Gastrocnemius medialis (tissue), 4 donors: Measurements from ENCODE around the gene SAP30. TPM values are rescaled to one million over a fixed set of nuclear protein-coding genes. Genes with fewer than 3 reads are reported as not detected.

Source experiments
- ATAC-seq, 2 donors: fragments of 150-250 bp; one replicate each; pipeline ENCODE4 v1.9.1; 2016
- DNase-seq, 2 donors: peaks; one replicate each; pipeline ENCODE4 v3.0.0-alpha.2; 2019
- H3K27ac ChIP-seq, 4 donors: fragments of 200-600 bp; sonication (generic); 1 replicate in 1 of 4; 2 replicates in 3 of 4; pipeline ENCODE4 v1.5.1; 2016 to 2018; ENCODE audit warnings: mild to moderate bottlenecking in 2 of 4, moderate library complexity in 1 of 4
- H3K27me3 ChIP-seq, 3 donors: fragments of 200-600 bp; sonication (generic) in 2 of 3; 1 replicate in 1 of 3; 2 replicates in 2 of 3; pipeline versions ENCODE4 v1.5.1 to v1.6.0; 2016 to 2019; ENCODE audit warnings: mild to moderate bottlenecking in 1 of 3, moderate library complexity in 1 of 3
- H3K36me3 ChIP-seq, 2 donors: fragments of 200-600 bp; sonication (generic) in 1 of 2; one replicate each; pipeline ENCODE4 v1.5.1; 2017 to 2018
- H3K4me1 ChIP-seq, 2 donors: fragments of 200-600 bp; sonication (generic) in 1 of 2; one replicate each; pipeline ENCODE4 v1.5.1; 2016 to 2017; ENCODE audit warnings: mild to moderate bottlenecking in 2 of 2
- H3K4me3 ChIP-seq, 4 donors: fragments of 200-600 bp; sonication (generic) in 3 of 4; 1 replicate in 1 of 4; 2 replicates in 3 of 4; pipeline ENCODE4 v1.5.1; 2016 to 2019; ENCODE audit warnings: mild to moderate bottlenecking in 2 of 4
- H3K9me3 ChIP-seq, 3 donors: fragments of 200-600 bp; sonication (generic) in 2 of 3; 1 replicate in 1 of 3; 2 replicates in 2 of 3; pipeline ENCODE4 v1.5.1; 2016 to 2019
- CTCF ChIP-seq, 5 experiments: fragments of 450-650 bp in 3 of 5; fragments of 200-600 bp in 2 of 5; sonication (generic) in 2 of 5; IDR thresholded peaks in 4 of 5; conservative IDR thresholded peaks in 1 of 5; 1 replicate in 4 of 5; 2 replicates in 1 of 5; pipeline ENCODE4 v1.5.1; 2016 to 2019; ENCODE audit warnings: antibody characterized with exemption in 5 of 5, mild to moderate bottlenecking in 3 of 5, moderate library complexity in 3 of 5
- POLR2A ChIP-seq, 2 donors: fragments of 450-650 bp; IDR thresholded peaks; one replicate each; pipeline ENCODE4 v1.6.1; 2017; ENCODE audit warnings: antibody characterized with exemption in 2 of 2, mild to moderate bottlenecking in 2 of 2, moderate library complexity in 2 of 2
- in situ Hi-C, 4 donors: fragments of 200-750 bp; cut with MboI; loops; one replicate each; pipeline versions ENCODE4 v1.15.0 to v1.8.0; 2017; ENCODE audit warnings: low sequenced_read_pairs in 4 of 4
- intact Hi-C: fragments of 100-400 bp; cut with DNase I; formaldehyde crosslinking; loops from one replicate; pipeline ENCODE4 v1.15.1; 2023; ENCODE audit warnings: low total_unique reads
- total RNA-seq, 4 donors: library from RNA; depleted of rRNA; stranded (reverse); fragments of >200 nt; gene quantifications; one replicate each; pipeline versions ENCODE4 v1.1.0 to v1.2.3, GENCODE V29; 2016

The SAP30 gene
- total RNA-seq, 4 donors from 2014 or later = 13.3 to 24.8 (median 18.2) TPM

- H3K36me3 ChIP-seq = no peaks in the 10 kb centered on the region
- H3K4me1 ChIP-seq = no peaks in the 10 kb centered on the region
- no peak for ATAC-seq
- intact Hi-C loops = no loop called here
- in situ Hi-C loops = loop anchor here (5.0 to 25.0 kb wide), 4 partner anchors 91 to 401 kb away; no protein-coding TSS in a partner anchor
- no peak overlapping the region for H3K27ac ChIP-seq
- no peaks in the 10 kb centered on the region for H3K27me3 ChIP-seq
- H3K4me3 ChIP-seq = no peak overlapping the region
- peak in 1 of 2 donors; percentile 22 for DNase-seq
- no peaks in the 10 kb centered on the region for H3K9me3 ChIP-seq
- TF ChIP-seq CTCF (IDR thresholded peaks at IDR 0.05 in 4 of 5, conservative IDR thresholded peaks at IDR 0.05 in 1 of 5) (no peak), POLR2A (IDR thresholded peaks at IDR 0.05) (no peak)
Measured at GRCh38 chr4:173413036-173413435, 42.3 kb downstream of the SAP30 start.

GRCh38 chr4:173414456-173414855 is 43.7 kb downstream of the SAP30 start:
- no peak for TF ChIP-seq CTCF (IDR thresholded peaks at IDR 0.05 in 4 of 5, conservative IDR thresholded peaks at IDR 0.05 in 1 of 5)
- no peak for TF ChIP-seq POLR2A (IDR thresholded peaks at IDR 0.05)
- no peaks in the 10 kb centered on the region for H3K4me1 ChIP-seq
- H3K27ac ChIP-seq = no peak overlapping the region
- no peak overlapping the region for H3K4me3 ChIP-seq
- in situ Hi-C loops = loop anchor here (5.0 to 25.0 kb wide), 4 partner anchors 92 to 402 kb away; no protein-coding TSS in a partner anchor
- no peaks in the 10 kb centered on the region for H3K27me3 ChIP-seq
- H3K9me3 ChIP-seq = no peaks in the 10 kb centered on the region
- ATAC-seq (no peak), DNase-seq (no peak)
- no peaks in the 10 kb centered on the region for H3K36me3 ChIP-seq
- intact Hi-C loops = no loop called here

- no peak overlapping the region for H3K4me3 ChIP-seq
- in situ Hi-C loops (loop anchor here (5.0 to 25.0 kb wide), 4 partner anchors 98 to 403 kb away; no protein-coding TSS in a partner anchor), intact Hi-C loops (loop anchor here (5.0 kb wide), 1 partner anchor 403 kb away; no protein-coding TSS in a partner anchor)
- TF ChIP-seq CTCF (IDR thresholded peaks at IDR 0.05 in 4 of 5, conservative IDR thresholded peaks at IDR 0.05 in 1 of 5) (no peak), POLR2A (IDR thresholded peaks at IDR 0.05) (no peak)
- H3K4me1 ChIP-seq = no peaks in the 10 kb centered on the region
- no peaks in the 10 kb centered on the region for H3K36me3 ChIP-seq
- DNase-seq (no peak), ATAC-seq (no peak)
- peak overlapping the region in 1 of 4 donors; percentile 6 for H3K27ac ChIP-seq
- H3K9me3 ChIP-seq = no peaks in the 10 kb centered on the region
- H3K27me3 ChIP-seq = no peaks in the 10 kb centered on the region
Measured at GRCh38 chr4:173415092-173415491, 44.3 kb downstream of the SAP30 start.

DNA sequence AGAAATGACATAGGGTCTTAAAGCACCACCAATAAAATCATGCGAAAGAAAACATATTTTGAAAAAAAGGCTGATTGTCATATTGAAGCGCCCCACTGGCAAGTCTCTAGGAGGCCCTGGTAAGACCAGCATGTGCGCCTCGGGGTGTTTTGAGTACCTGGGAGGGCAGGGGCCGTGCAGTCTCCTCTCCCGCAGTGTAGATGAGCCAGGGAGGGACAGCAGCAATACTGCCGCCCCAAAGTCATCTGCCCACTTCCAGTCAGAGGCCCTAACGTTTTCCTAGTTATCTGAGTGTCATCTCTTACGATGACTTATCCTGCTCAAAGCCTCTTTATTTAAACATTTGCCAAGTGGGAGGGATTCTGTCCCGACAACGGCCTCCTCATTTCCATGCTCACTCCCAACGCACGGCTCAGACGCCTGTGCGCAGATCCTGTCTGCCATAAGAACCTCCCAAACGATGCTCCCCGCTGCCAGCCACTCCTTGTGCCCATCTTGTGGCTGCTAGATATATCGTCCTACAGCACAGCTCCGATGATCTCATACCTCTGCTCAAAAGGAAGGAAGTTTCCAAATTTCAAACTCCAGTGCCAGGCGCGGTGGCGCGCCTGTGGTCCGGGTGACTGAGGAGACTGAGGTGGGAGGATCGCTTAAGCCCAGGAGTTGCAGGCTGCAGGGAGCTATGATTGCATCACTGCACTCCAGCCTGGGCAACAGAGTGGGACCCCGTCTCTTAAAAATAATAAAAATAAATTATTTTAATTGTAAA is 45.3 kb downstream of the SAP30 start:
- in situ Hi-C loops = loop anchor here (5.0 to 25.0 kb wide), 4 partner anchors 99 to 404 kb away; no protein-coding TSS in a partner anchor
- no peaks in the 10 kb centered on the region for H3K9me3 ChIP-seq
- intact Hi-C loops = loop anchor here (5.0 kb wide), 1 partner anchor 404 kb away; no protein-coding TSS in a partner anchor
- no peaks in the 10 kb centered on the region for H3K4me1 ChIP-seq
- no peak overlapping the region for H3K4me3 ChIP-seq
- DNase-seq (peak; percentile 13 to 45), ATAC-seq (peak in 1 of 2 donors; percentile 31)
- no peaks in the 10 kb centered on the region for H3K27me3 ChIP-seq
- peak overlapping the region in 1 of 4 donors; percentile 6 for H3K27ac ChIP-seq
- TF ChIP-seq POLR2A (IDR thresholded peaks at IDR 0.05) (no peak), CTCF (IDR thresholded peaks at IDR 0.05 in 4 of 5, conservative IDR thresholded peaks at IDR 0.05 in 1 of 5) (no peak)
- H3K36me3 ChIP-seq = no peaks in the 10 kb centered on the region
